Hippocampal formation (tissue), 2 donors: ENCODE data around the gene CDH22.

Experiments
- DNase-seq, 2 donors: peaks; one replicate each; lab custom pipeline; 2025; lab: John Stamatoyannopoulos, UW

The CDH22 gene

DNA sequence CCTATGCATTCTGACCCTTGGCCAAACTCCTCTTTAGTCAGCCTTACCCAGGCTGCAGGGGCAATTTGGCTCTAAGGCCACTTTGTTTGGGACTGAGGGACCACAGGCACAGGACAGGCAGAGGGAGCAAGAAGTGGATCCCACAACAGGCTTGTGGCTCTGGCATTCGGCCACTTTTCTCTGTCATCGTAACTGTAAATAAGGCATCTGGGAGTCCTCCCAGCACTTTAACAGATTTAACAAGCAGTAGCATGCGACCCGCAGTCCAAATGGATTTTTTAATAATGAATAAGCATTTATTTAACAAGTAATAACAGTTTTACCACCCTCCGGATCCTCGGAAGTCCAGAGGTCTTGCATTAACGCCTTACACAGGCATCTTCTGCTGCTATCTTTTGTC is 16.1 kb upstream of the CDH22 start:
- no peak for DNase-seq

- DNase-seq, result no peak
Observed at GRCh38 chr20:46323557-46323956, 15.3 kb upstream of the CDH22 start.

- DNase-seq, result no peak
Observed at GRCh38 chr20:46322641-46323040, 14.3 kb upstream of the CDH22 start.

DNA sequence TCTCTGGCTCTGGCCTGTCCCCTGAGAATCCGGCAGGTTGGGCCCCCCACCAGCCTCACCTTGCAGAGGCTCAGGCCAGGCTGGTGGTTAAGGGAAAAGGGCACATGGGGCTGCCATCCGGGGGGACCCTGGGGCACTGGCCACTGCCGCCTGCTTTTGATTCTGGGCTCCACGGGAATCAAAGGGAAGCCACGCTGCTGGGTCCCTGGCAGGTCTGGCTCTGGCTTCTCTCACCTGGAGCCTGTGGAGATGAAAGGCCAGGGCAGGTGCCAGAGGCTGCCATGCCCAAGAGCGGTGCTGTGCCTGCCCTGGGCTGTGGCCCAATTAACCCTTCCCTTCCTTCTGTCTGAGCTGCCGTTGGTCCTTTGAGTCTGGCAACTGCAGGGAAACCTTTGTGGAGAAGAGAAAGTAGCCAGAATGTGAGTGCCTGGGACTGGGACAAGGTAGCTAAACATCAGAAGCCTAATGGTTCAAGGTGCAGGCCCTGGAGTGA is 9.4 kb upstream of the CDH22 start:
- DNase-seq, result no peak

DNA sequence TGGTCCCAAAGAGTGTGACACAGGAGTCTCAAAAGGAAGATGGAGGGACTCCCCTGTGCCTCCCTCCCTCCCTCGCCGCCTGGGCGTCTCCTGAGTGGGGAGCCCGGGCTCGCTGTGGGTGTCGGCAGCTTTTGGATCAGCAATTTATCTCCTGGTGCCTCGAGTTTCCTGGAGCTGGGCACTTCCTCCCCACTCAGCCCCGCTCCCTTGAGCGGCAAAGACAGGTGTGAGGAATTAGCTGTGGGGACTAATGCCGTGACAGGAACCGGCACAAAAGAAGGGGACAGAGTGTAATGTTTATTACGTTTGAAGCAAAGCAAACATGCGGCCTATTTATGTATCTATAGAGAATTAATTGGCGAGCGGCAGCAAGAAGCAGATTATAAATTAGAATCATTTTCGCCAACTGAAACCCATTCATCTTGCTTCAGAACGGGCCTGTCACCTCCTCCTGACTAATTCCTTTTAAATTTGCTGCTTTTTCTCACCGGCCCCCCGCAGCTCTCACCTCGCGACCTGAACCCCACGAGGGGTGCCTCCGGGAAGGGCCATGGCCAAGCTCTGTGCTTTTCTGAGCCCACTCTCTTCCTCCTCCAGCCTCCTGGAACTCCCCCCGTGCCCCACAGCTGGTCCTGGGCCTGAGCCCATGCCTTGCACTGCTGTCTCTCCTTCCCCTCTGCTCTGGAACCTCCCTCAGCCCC is 8.8 kb upstream of the CDH22 start:
- no peak for DNase-seq

DNA sequence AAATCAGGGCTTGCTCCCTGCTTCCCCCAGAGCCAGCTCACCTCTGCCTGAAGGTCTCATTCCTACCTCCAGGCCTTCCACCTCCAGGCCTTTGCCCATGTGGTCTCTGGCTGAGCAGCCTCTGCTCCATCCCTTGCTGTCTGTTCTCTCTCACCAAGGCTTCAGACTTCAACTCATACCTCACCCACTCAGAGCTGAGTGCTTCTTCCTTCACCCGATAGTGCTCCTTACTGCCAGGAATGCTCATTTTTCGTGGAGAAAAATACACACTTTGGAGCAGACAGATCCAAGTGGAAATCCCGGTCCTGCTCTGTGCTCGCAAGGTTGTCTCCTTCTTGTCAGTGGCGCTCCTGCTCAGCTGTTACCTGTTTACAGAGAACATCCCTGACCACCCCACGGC is 7.0 kb upstream of the CDH22 start:
- DNase-seq, result no peak

DNA sequence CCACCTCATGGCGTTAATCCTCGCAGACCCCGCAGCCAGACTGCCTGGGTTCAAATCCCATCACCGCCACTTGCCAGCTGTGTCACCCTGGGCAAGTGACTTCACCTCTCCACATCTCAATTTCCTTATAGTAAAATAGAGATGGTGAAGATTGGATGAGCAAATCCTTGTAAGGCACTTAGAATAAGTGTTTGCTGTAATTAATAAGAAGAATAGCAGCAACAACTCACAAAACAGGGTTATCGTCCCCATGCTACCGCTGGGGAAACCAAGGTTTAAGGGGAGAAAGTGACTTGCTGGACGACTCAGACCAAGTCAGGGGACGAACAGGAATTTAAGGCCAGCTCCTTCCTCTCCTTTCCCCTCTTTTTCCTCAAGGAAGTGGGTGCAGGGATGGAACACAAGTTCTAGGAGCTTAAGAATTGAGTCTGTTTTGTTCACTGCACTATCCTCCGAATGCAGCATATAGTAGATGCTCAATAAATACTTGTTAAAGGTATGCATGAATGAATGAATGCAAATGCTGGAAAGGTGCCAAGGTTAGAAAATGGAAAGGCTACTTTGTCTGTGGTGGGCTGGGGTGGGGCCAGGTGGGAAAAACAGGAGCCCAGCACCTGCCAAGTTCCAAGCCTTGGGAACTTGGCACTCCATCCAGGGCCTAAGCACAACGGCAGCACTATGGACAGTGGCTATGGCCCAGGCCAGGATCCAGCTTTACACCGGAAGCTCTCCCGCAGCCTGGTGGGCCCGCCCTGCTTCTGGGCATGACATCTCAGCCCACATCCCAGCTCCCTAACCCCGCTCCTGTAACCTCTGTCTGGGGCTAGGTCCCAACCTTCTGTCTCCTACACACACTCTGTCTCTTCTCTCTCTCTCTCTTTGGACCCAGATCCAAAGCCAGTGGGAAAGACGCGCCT is 4.9 kb upstream of the CDH22 start:
- no peak for DNase-seq

DNA sequence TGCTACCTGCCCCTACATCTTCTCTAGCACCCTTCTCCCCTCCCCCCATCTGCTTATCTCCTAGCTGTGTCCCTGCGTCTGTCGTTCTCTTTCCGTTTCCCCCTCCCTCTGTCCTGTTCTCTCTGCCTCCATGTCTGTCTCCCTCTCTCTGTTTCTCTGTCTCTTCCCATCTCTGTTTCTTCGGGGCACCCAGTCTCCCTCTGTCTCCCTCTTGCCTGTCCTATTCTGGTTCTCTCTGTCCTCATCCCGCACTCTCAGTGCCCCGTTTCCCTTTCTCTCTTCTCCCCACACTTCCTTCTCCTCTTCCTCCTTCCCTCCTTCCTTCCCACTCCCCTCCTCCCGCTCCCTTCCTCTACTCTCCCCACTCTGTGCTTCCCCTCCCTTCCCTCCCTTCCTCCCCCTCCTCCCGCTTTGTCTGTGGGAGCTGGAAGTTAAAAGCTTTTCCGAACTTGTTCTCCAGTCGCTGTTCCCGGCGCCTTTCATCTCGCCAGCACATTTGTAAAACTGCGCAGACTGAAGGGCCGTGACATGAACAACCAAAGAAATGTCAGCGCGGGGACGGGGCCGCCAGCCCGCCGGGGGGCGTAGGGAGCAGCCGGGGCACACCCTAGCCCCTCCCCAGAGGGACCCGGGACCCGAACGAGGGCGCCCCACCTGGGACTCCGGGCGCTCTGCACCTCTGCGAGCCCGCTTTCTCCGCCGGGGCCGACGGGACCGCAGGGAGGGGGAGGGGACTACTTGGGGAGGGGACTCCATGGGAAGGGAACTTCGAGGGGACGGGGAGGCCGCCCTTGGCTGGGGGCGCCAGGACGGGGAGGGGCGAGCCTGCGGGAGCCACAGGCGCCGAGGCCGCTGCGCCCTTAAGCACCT is 4.0 kb upstream of the CDH22 start:
- no peak for DNase-seq

GRCh38 chr20:46311719-46312074 is 3.4 kb upstream of the CDH22 start:
- DNase-seq, result no peak

GRCh38 chr20:46311039-46311650 is 2.8 kb upstream of the CDH22 start:
- no peak for DNase-seq

DNA sequence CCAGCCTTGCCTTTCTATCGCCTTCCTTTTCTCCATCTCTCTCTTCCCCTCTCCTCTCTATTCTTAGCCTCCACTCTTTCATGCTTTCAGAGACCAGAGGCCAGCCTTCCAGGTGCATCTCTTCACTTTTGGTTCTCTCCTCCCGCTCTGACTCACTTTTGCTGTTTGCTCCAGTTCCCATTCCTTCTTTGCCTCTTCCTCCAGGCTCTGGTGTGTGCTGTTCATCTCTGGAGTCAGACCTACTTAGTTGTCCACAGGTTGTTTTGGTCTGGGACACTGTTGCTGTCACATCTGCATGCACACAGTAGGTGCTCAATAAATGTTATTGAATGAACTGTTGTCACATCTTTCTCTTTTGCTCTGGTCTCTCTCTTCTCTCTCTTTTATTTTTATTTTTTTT is 1.6 kb upstream of the CDH22 start:
- DNase-seq, result no peak

GRCh38 chr20:46307999-46308257 is 370 bp downstream of the CDH22 start:
- DNase-seq, result no peak

- peak; percentile 5 to 11 for DNase-seq
Observed at GRCh38 chr20:46307139-46307998, 929 bp downstream of the CDH22 start.

DNA sequence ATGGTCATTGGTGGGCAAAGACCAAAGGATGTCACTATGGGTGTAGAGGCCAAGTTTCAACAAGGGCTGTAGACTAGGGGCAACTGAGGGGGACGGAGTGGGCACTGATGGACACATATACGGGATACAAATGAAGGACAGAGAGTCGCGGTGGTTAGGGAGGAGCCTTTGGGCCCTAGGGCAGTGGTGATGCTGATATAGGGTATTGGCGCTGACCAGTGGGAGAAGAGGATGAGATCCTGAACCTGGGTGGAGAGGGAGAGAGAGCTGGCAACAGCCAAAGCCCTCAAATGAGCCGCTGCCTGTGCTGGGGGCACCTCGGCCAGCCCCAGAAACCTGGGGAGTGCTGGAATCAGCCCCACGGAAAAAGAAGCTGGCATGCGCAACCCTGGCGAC is 1.6 kb downstream of the CDH22 start:
- DNase-seq, result no peak

DNA sequence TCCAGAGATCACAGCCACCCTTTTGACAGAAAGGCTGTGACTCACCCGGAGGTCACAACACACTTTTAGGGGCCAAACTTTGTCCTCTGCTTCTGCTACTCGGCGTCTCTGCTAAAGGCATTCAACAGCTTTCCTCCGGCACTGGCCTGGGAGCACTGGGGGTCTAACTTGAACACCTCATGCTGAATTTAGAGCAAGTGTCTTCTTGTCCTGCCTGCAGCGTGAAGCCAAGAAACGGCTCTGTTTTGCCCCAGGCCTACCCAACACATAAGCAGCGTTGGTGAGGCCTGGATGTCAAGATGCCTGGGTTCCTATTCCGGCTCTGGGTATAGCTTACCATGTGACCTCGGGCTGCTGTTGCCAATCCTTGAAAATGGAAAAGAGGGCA is 2.3 kb downstream of the CDH22 start:
- no peak for DNase-seq

GRCh38 chr20:46305331-46305972 is 2.8 kb downstream of the CDH22 start:
- DNase-seq, result no peak

- DNase-seq, result no peak
Observed at GRCh38 chr20:46304852-46305251, 3.4 kb downstream of the CDH22 start.

- DNase-seq, result no peak
Observed at GRCh38 chr20:46304361-46304760, 3.9 kb downstream of the CDH22 start.

- no peak for DNase-seq
Observed at GRCh38 chr20:46303176-46303956, 4.9 kb downstream of the CDH22 start.

DNA sequence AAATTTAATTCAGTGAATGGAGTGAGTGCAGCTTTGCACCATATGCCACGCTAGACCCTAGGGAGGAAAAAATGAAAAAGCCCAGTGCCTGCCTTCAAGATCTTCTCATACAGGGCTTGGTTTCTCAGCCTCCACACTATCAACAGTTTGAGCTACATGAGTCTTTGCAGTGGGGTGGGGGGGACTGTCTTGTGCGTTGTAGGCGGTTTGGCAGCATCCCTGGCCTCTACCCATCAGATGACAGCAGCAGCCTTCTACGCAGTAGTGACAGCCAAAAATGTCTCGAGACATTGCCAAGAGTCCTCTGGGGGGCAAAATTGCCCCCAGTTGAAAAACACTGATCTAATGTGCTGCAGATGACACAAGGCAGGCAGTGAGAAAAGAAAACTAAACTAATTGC is 6.2 kb downstream of the CDH22 start:
- DNase-seq, result no peak
